GM12873 (cell line): ENCODE measurements around the gene FAXDC2.

ENCODE experiments used
- CTCF ChIP-seq: IDR thresholded peaks from 2 replicates; pipeline ENCODE4 v1.5.1; 2012; ENCODE audit warnings: low read depth, mild to moderate bottlenecking, moderate library complexity, low read length, control low read depth; ENCODE audit not compliant: insufficient read depth; ENCODE audit errors: missing control alignments

The FAXDC2 gene

GRCh38 chr5:154868702-154869101 lies 18.3 kb upstream of the FAXDC2 start:
- TF ChIP-seq CTCF, result no peak

GRCh38 chr5:154866841-154867240 lies 16.4 kb upstream of the FAXDC2 start:
- no peak for TF ChIP-seq CTCF

- no peak for TF ChIP-seq CTCF
Observed at GRCh38 chr5:154865466-154866184, 15.2 kb upstream of the FAXDC2 start.

- TF ChIP-seq CTCF, result no peak
Observed at GRCh38 chr5:154863291-154864080, 13.1 kb upstream of the FAXDC2 start.

GRCh38 chr5:154862766-154863165 lies 12.4 kb upstream of the FAXDC2 start:
- TF ChIP-seq CTCF, result no peak

- TF ChIP-seq CTCF, result no peak
Observed at GRCh38 chr5:154861946-154862345, 11.5 kb upstream of the FAXDC2 start.

- TF ChIP-seq CTCF, result no peak
Observed at GRCh38 chr5:154860765-154861164, 10.4 kb upstream of the FAXDC2 start.
